IPS DF 4.7 (cell line): ENCODE measurements around the gene CACNA2D2.
"Not testable (repeated sequence)": the region's sequence is repeated elsewhere in the genome, so short reads cannot be mapped to it uniquely, and the experiment has no call there.

Experiments
- DNase-seq: peaks from one replicate; pipeline ENCODE4 v3.0.0-alpha.2; 2013; ENCODE audit warnings: low spot score; ENCODE audit errors: extremely low read depth

Gene CACNA2D2

GRCh38 chr3:50530001-50530970, 26.9 kb upstream of the CACNA2D2 start:
- no peak for DNase-seq

- DNase-seq = no peak
These were observed 22.6 kb upstream of the CACNA2D2 start for GRCh38 chr3:50525987-50526386.

DNA sequence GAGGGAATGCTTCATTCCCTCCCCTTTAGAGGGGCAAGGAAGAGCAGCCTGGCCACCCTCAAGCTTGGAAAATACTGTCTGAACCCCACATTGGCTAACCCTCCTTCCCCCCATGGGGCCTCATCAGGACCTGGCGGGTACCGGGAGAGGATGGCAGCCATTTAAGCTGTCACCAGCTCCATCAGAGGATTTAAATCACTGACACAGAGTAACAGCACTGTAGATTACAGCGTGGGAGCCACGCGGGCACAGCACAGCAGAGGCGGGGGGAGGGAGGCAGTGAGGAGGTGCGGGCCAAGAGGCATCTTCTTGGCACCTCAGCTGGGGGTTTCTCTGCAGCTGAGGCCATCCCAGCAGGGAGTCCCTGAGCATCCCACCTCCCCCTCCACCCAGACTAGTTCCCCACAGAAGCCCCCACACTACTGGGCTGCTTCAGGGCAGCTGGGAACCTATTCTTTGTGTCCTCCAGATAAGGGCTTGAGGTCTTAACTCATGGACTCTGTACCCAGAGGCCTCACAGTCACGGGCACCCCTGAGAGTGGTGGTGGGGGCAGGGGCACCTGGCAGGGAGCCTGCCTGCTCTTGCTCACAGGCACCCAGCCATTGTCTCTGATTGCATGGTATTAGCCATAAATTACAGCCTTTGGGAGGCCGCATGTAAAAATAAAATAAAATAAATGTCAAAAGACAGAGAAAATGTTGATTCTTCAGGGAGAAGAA, 21.9 kb upstream of the CACNA2D2 start:
- DNase-seq = no peak

DNA sequence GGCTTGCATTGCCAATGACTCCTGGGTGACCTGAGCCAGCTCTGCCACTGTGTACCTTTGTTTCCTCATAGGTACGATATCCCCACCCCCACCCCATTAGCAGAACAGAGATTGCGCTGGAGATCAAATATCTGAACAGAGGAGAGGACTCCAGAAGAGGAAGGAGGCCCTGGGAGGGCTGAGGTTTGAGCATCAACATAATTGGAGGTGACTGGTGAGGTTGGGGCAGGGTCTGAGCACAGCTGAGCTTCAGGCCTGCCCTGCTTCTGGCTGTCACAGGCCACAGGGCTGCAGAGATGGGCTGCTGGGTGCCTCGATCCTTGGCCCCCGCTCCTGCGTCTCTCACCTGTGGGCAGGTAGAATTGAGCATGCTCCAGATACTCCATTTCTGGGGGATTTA, 21.3 kb upstream of the CACNA2D2 start:
- DNase-seq = no peak

- no peak for DNase-seq
These were observed 19.9 kb upstream of the CACNA2D2 start for GRCh38 chr3:50523279-50523811.

DNA sequence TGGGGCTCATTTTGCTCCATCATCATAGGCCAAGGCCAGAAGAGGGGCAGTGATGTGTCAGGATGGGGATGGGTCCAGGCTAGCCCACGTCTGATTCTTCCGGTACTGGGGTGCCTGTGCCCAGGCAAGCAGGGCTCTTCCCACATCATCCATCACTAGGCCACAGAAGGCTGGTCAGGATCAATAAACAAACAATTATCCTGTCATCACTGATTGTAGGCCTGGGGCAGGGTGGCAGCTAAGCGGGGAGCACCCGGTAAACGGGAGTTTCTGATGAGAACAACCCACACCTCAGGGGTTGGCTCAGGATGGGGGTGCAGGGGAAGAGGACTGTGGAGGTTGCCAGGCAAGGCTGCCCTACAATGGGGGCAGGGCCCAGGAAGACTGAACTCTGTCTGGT, 18.1 kb upstream of the CACNA2D2 start:
- no peak for DNase-seq

DNA sequence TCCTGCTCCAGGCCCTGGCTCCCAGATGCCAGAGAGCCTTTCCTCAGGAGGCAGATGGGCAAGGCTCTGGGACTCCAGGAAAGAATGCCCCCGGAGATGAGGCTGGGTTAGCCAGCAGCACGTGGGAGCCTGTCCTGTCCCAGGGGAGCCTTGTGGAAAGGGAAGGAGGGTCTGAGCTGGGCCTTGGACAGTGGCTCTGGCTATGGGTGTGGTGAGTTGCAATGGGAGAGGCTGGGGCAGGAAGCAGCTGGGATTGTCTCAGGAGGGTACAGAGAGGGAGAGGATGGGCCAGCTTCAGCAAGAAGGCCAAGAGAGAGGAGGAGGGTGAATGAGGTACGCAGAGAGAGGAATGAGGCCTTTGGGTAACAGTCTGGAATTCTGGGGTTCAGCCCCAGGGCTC, 17.4 kb upstream of the CACNA2D2 start:
- DNase-seq = no peak

DNA sequence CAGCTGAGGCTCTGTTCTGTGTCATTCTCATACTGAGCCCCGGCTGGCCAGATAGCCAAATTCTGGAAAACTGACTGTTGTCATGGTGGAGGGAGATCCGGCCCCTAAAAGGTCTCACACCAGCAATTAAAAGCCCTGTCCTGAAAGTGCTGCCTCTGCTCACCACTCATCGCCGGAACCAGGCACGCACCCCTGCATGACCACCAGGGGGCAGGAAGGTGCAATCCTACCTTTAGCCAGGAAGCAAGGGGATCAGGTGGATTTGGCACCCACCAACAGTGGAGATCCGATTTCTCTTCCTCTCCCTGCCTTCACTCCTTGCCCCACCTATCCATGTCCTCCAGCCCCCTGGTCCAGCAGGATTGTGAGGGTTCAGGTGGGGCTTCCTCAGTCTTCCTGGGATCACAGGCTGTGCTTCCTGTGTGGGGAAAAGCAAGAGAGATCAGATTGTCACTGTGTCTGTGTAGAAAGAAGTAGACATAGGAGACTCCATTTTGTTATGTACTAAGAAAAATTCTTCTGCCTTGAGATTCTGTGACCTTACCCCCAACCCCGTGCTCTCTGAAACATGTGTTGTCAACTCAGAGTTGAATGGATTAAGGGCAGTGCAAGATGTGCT, 16.1 kb upstream of the CACNA2D2 start:
- DNase-seq = peak; percentile 68

- DNase-seq = no peak
These were observed 15.0 kb upstream of the CACNA2D2 start for GRCh38 chr3:50518436-50518835.

- DNase-seq = no peak
These were observed 14.3 kb upstream of the CACNA2D2 start for GRCh38 chr3:50517721-50518206.

DNA sequence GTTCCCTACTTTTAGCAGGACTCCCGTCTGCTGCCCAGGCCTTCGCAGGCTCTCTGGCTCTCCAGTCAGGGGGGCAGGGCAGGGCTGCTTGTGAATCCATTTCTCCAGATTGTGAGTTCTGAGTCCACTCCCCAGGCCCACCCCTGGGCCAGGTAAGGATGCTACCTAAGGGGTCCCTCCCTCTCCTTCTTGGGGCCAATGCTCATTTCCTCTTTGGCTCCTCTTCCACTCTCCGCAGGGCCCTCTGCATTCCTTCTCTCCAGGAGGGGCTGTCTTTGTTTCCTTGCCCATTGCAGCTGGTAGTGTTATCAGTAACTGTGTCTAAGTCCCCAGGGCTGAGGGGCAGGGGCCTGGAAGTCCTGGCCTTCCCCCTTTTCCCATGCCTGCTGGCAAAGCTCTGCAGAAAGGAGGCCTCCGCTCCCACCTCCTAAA, 13.0 kb upstream of the CACNA2D2 start:
- DNase-seq = peak; percentile 41

DNA sequence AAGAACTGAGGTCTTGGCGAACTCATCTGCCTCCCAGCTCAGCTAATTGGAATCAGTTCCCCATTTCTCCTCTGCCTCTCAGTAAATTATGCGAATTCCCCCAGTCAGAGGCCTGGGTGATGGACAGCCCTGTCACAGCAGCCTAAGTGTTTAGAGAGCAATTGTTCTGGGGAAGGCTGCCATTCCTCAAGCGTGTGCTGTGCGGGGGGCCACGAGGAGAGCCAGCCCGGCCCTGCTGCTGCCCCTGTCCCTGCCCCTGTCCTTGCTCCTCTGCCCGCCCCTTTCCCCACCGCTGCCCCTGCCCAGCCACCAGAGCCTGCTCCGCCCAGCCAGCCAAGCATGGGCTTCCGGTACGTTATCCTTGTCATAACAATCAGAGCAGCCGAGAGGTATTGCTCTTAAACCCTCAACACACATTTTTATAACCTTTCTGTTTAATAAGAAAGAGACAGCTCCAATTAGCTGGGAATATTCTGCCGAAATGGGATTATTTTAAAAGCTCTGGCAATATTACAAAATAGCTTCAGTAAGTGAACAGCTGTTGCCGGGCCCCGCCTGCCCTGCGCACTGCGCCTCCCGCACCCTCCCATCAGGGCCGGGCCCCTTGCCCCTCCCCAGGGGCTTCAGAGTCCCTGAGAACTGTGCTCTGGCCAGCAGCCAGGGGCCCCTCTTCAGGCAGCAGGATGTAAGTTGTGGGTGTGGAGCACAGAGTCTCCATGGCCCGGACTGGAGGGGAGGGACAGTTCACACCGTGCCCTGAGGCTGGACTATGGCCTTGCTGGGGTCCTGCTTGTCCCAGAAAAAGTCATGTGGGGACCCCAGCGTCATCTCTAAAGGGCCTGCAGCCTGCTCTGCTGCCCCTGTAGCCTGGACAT, 12.4 kb upstream of the CACNA2D2 start:
- DNase-seq = no peak

GRCh38 chr3:50512908-50513307, 9.5 kb upstream of the CACNA2D2 start:
- not testable (repeated sequence) for DNase-seq

DNA sequence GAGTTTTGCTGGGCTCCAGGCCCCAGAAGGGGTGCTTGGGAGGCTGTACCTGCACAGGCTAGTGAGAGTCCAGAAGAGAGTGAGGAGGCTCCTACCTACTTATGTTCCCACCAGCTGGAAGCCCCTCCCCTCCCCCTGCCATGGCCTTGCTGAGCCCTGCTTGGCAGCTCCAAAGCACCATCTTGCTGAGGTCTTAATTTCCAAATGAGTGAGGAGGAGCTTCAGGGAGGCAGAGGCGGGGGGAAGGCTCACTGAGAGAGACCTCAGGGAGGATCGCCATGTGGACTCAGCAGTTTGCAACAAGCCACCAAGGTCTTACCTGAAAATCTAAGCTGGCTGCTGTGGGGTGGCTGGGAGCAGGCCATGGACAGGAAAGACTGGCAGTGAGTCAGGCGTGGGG, 8.7 kb upstream of the CACNA2D2 start:
- no peak for DNase-seq

DNA sequence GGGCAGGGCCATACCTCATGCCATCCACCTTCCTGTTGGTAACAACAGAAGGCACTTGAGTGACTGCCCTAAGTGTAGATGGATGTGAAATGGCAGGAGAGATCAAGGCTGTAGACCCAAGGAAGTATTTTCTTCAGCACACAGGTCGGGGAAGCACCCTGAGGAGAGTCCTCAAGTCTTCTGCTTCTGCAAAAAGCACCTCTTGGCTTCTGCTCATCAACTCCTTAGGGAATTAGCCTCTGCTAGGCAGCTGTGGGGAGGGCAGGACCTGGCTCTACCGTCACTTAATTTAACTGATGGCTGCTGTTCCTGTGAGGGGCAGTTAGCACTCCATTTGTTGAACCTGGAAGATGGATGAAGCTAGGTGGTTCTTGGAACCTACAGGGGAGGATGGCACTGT, 6.9 kb upstream of the CACNA2D2 start:
- no peak for DNase-seq

DNA sequence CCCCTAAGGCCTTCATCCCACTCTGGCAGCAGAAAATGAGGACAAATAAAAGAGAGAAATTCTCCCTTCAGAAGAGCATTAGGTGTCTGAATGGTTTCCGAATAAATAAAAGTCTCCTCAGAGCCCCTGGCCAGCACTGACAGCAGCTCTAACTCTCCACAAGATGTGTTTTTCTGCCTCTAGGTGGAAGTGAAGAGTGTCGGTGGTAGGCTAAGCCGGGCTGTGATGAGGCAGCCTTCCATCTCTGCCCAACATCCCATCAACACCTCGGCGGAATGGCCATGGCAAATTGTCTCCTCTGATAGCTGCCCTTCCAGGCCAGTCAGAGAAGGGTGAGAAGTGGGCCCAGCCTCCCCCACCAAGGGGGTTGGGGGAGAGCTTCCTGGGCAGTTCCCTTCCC, 6.3 kb upstream of the CACNA2D2 start:
- DNase-seq = no peak

- DNase-seq = no peak
These were observed 5.4 kb upstream of the CACNA2D2 start for GRCh38 chr3:50508821-50509220.

DNA sequence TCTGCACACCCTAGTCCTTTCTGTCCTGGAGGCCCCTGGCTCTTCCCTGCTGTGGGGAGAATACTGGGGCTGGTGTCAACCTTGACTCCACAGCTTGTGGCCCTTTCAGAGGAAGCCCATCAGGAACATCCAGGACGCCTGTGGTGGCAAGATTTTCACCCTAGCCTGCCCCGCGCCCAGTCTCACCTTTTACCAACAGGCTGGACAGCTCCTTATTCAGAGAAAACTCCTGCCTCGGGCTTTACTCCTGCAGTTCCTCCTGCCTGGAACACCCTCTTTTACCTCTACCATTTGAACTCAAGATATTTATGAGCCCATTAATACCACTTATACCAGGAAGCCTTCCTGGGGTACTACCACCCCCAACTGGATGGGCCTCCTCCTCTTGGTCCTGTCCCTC, 2.7 kb upstream of the CACNA2D2 start:
- DNase-seq = no peak

DNA sequence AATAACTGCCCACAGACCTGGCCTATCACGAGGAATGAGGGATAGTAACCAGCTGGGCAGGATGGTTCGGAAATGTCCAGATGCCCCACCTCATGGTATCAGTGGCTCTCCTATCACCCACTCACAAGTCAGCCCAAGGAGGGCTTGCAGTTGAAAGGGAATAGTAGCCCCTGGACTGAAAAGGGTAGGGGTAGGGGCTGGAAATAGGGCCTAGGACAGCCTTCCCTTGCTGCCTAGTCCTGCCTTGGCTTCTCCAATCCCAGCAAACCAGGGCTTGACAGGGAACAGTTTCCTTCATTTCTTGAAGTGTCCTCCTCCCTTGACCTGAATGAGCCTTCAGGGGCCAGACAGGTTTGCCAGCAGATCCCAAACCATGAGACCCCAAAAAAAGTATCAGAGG, 1.2 kb upstream of the CACNA2D2 start:
- no peak for DNase-seq

DNA sequence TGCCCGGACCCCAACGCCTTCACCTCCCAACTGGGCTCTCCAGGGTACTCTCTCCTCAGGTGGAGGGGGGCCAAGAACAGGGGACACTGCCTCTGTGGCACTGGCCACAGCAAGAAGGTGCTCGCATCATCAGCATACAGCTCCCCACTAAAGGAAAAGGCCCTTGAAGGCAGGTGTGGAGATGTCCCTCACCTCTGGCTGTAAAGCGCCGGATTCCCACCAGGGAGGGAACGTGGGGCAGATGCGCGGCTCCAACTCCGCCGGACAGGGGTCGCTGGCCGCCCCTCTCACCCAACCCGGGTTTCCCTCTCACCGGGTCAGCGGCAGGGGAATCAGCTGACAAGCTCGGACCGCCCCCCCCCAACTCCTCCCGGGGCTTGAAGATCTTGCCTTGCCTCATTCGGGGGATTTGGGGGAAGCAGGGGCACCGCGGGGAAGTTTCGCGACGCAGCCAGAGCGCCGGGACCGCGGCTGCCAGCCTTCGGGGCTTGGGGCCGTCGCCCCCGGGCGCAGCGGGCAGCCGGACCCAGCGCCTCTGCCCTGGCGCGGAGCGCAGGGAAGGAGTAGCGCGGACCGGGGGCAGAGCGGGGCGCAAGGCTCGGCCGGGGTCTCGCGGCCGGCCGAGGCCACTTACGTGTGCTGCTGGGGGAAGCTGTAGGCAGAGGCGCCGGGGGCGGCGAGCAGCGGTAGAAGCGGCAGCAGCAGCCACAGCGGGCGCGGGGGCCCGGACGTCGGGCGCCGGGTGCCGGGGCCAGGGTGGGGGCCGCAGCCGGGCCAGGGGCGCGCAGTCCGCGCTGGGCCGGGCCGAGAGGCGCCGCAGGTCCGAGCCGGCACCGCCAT, 630 bp downstream of the CACNA2D2 start:
- no peak for DNase-seq
